ENCODE results near the gene KIAA2012.

KIAA2012 gene

GRCh38 chr2:202072737-202073401 is at the start of gene KIAA2012:
TSS of gene KIAA2012 (plus strand) at chr2:202073255. CDS start at chr2:202073628, 373 bp downstream.
- DNase-seq = no peak

- DNase-seq = no peak
These were observed 49.2 kb upstream of the KIAA2012 start for GRCh38 chr2:202023904-202024266.

GRCh38 chr2:202024871-202025270 is 48.2 kb upstream of the KIAA2012 start:
- no peak for DNase-seq

- no peak for DNase-seq
These were observed 47.2 kb upstream of the KIAA2012 start for GRCh38 chr2:202025816-202026215.

GRCh38 chr2:202026507-202026906 is 46.5 kb upstream of the KIAA2012 start:
- no peak for DNase-seq

- no peak for DNase-seq
These were observed 42.4 kb upstream of the KIAA2012 start for GRCh38 chr2:202030691-202031090.

GRCh38 chr2:202031246-202031951 is 41.7 kb upstream of the KIAA2012 start:
- no peak for DNase-seq

GRCh38 chr2:202032846-202033316 is 40.2 kb upstream of the KIAA2012 start:
- DNase-seq = peak; percentile 5

GRCh38 chr2:202033317-202034248 is 39.5 kb upstream of the KIAA2012 start, which contains the start of gene FZD7:
TSS of gene FZD7 (plus strand) at chr2:202033855. CDS start at chr2:202034648, 793 bp downstream.
- DNase-seq = peak; percentile 85

- no peak for DNase-seq
These were observed 38.6 kb upstream of the KIAA2012 start for GRCh38 chr2:202034249-202035088.

- peak; percentile 12 for DNase-seq
These were observed 37.7 kb upstream of the KIAA2012 start for GRCh38 chr2:202035089-202035940.

GRCh38 chr2:202035941-202036372 is 37.1 kb upstream of the KIAA2012 start:
- no peak for DNase-seq

- DNase-seq = no peak
These were observed 36.4 kb upstream of the KIAA2012 start for GRCh38 chr2:202036601-202037037.

GRCh38 chr2:202037086-202037485 is 36.0 kb upstream of the KIAA2012 start:
- DNase-seq = no peak

GRCh38 chr2:202038471-202039277 is 34.4 kb upstream of the KIAA2012 start:
- DNase-seq = no peak

GRCh38 chr2:202039278-202040078 is 33.6 kb upstream of the KIAA2012 start:
- DNase-seq = no peak

GRCh38 chr2:202040079-202040844 is 32.8 kb upstream of the KIAA2012 start:
- no peak for DNase-seq

- DNase-seq = no peak
These were observed 30.6 kb upstream of the KIAA2012 start for GRCh38 chr2:202042444-202042843.

All from CD4-positive, alpha-beta T cell treated with Interleukin-4 for 4 hours (primary cell).